Retinal pigment epithelial cell (primary cell): ENCODE data around the gene WDR93.

Experiments used
- DNase-seq: peaks from one replicate; pipeline ENCODE4 v3.0.0-alpha.2; 2010; ENCODE audit warnings: low read depth
- H3K4me3 ChIP-seq: 2 replicates; pipeline ENCODE4 v1.5.1; 2011; ENCODE audit warnings: mild to moderate bottlenecking, low read length, control low read depth, moderate library complexity
- CTCF ChIP-seq: conservative IDR thresholded peaks from 2 replicates; pipeline ENCODE4 v1.5.1; 2011; ENCODE audit warnings: low read depth, low read length, control low read depth, inconsistent platforms

Gene WDR93

GRCh38 chr15:89769366-89769765 lies 78.8 kb downstream of the WDR93 start:
- no peak for DNase-seq
- no peak for TF ChIP-seq CTCF
- H3K4me3 ChIP-seq, result no peak overlapping the region

- no peak for DNase-seq
- H3K4me3 ChIP-seq, result no peak overlapping the region
- no peak for TF ChIP-seq CTCF
Measured at GRCh38 chr15:89770041-89770440, 79.4 kb downstream of the WDR93 start.

GRCh38 chr15:89772932-89773583 lies 82.4 kb downstream of the WDR93 start:
- no peak overlapping the region for H3K4me3 ChIP-seq
- DNase-seq, result no peak
- TF ChIP-seq CTCF, result peak; percentile 36

GRCh38 chr15:89774492-89774891 lies 83.9 kb downstream of the WDR93 start:
- H3K4me3 ChIP-seq, result no peak overlapping the region
- no peak for TF ChIP-seq CTCF
- no peak for DNase-seq

GRCh38 chr15:89775815-89776214 lies 85.2 kb downstream of the WDR93 start:
- DNase-seq, result no peak
- no peak overlapping the region for H3K4me3 ChIP-seq

GRCh38 chr15:89776274-89777072 lies 85.9 kb downstream of the WDR93 start, which contains the start of gene MESP2:
Gene MESP2, plus strand, starts transcription at chr15:89776332. Its CDS starts 26 bp downstream, at chr15:89776358.
- peak within 1 kb of the TSS; percentile 17 for H3K4me3 ChIP-seq
- peak; percentile 38 for TF ChIP-seq CTCF
- no peak for DNase-seq

More at GRCh38 chr15:89775815-89776214, 85.2 kb downstream of the WDR93 start:
- TF ChIP-seq CTCF, result no peak
